Cardiac fibroblast (primary cell): ENCODE data around the gene LEMD3.

ENCODE experiments used
- DNase-seq, 2 donors: peaks; one replicate each; pipeline versions ENCODE4 v3.0.0 to v3.0.0-alpha.2; 2010; ENCODE audit warnings: low read depth in 2 of 2
- H3K4me3 ChIP-seq, 2 donors: replicated peaks in 1 of 2; 1 replicate in 1 of 2; 2 replicates in 1 of 2; pipeline ENCODE4 v1.5.1; 2011; ENCODE audit warnings: low read depth in 2 of 2, low read length in 2 of 2, mild to moderate bottlenecking in 2 of 2, moderate library complexity in 1 of 2
- CTCF ChIP-seq: IDR thresholded peaks from one replicate; pipeline ENCODE4 v1.5.1; 2011; ENCODE audit warnings: low read depth, mild to moderate bottlenecking, low read length, inconsistent platforms

The LEMD3 gene

GRCh38 chr12:65220761-65221160 lies 51.4 kb downstream of the LEMD3 start:
- DNase-seq, result no peak
- no peak overlapping the region for H3K4me3 ChIP-seq
- TF ChIP-seq CTCF, result no peak

GRCh38 chr12:65229441-65229840 lies 60.1 kb downstream of the LEMD3 start:
- DNase-seq, result peak; percentile 76 to 83
- no peak overlapping the region for H3K4me3 ChIP-seq

GRCh38 chr12:65232476-65233077 lies 63.2 kb downstream of the LEMD3 start:
- H3K4me3 ChIP-seq, result no peak overlapping the region
- TF ChIP-seq CTCF, result peak; percentile 26
- DNase-seq, result peak; percentile 51 to 59

More at GRCh38 chr12:65229441-65229840, 60.1 kb downstream of the LEMD3 start:
- TF ChIP-seq CTCF, result no peak

GRCh38 chr12:65237153-65237552 lies 67.8 kb downstream of the LEMD3 start:
- no peak overlapping the region for H3K4me3 ChIP-seq
- no peak for DNase-seq
- no peak for TF ChIP-seq CTCF

GRCh38 chr12:65238609-65239008 lies 69.2 kb downstream of the LEMD3 start:
- H3K4me3 ChIP-seq, result no peak overlapping the region
- no peak for TF ChIP-seq CTCF
- DNase-seq, result no peak

- TF ChIP-seq CTCF, result no peak
- peak in 1 of 2 donors; percentile 9 for DNase-seq
- H3K4me3 ChIP-seq, result no peak overlapping the region
These were observed 79.6 kb downstream of the LEMD3 start for GRCh38 chr12:65248656-65249633.
